HepG2 (cell line): ENCODE results near the gene EHD1. TPM values are rescaled to one million over a fixed set of nuclear protein-coding genes. Genes with fewer than 3 reads are reported as not detected.

Experiments used
- CSRNP2 ChIP-seq: sonication (generic); formaldehyde crosslinking; conservative IDR thresholded peaks from 2 replicates; pipeline ENCODE4 v1.8.0; 2022; ENCODE audit warnings: low read depth, missing genetic modification reagents
- DDIT3 ChIP-seq: sonication (generic); formaldehyde crosslinking; IDR thresholded peaks from 2 replicates; pipeline ENCODE4 v1.4.0; 2020; ENCODE audit warnings: mild to moderate bottlenecking, missing genetic modification reagents
- FOXC1 ChIP-seq: sonication (generic); formaldehyde crosslinking; IDR thresholded peaks from 2 replicates; pipeline ENCODE4 v1.8.0; 2022; ENCODE audit warnings: mild to moderate bottlenecking, missing genetic modification reagents, borderline replicate concordance
- FOXP4 ChIP-seq: sonication (generic); formaldehyde crosslinking; IDR thresholded peaks from 2 replicates; pipeline ENCODE4 v1.4.0; 2020; ENCODE audit warnings: missing genetic modification reagents
- HMGA1 ChIP-seq: sonication (generic); formaldehyde crosslinking; conservative IDR thresholded peaks from 2 replicates; pipeline ENCODE4 v1.4.0; 2020; ENCODE audit warnings: missing genetic modification reagents
- KDM6A ChIP-seq: IDR thresholded peaks from 2 replicates; pipeline ENCODE4 v1.6.1; 2016; ENCODE audit warnings: low read depth
- KMT2B ChIP-seq: IDR thresholded peaks from 2 replicates; pipeline ENCODE4 v1.6.1; 2016; ENCODE audit warnings: missing genetic modification reagents, missing compliant biosample characterization
- NR0B2 ChIP-seq: sonication (generic); formaldehyde crosslinking; IDR thresholded peaks from 2 replicates; pipeline ENCODE4 v1.4.0; 2020; ENCODE audit warnings: mild to moderate bottlenecking, missing genetic modification reagents
- THAP7 ChIP-seq: sonication (generic); formaldehyde crosslinking; IDR thresholded peaks from 2 replicates; pipeline ENCODE4 v1.8.1; 2023; ENCODE audit warnings: mild to moderate bottlenecking, missing genetic modification reagents
- ZBTB25 ChIP-seq: IDR thresholded peaks from 2 replicates; pipeline ENCODE4 v1.6.1; 2018; ENCODE audit warnings: missing genetic modification reagents
- ZNF101 ChIP-seq: sonication (generic); formaldehyde crosslinking; IDR thresholded peaks from 2 replicates; pipeline ENCODE4 v1.4.0; 2020; ENCODE audit warnings: mild to moderate bottlenecking, low read depth, missing genetic modification reagents, borderline replicate concordance
- ZNF704 ChIP-seq: sonication (generic); formaldehyde crosslinking; IDR thresholded peaks from 2 replicates; pipeline ENCODE4 v1.8.1; 2023; ENCODE audit warnings: mild to moderate bottlenecking, inconsistent platforms, moderate library complexity, missing genetic modification reagents, borderline replicate concordance
- ZNF710 ChIP-seq: sonication (generic); formaldehyde crosslinking; IDR thresholded peaks from 2 replicates; pipeline ENCODE4 v1.5.0; 2020; ENCODE audit warnings: mild to moderate bottlenecking, missing genetic modification reagents, borderline replicate concordance
- ZNF772 ChIP-seq: sonication (generic); formaldehyde crosslinking; IDR thresholded peaks from 2 replicates; pipeline ENCODE4 v1.5.0; 2020; ENCODE audit warnings: mild to moderate bottlenecking, missing genetic modification reagents
- ZNF784 ChIP-seq: sonication (generic); formaldehyde crosslinking; IDR thresholded peaks from 2 replicates; pipeline ENCODE4 v1.5.1; 2020; ENCODE audit warnings: missing genetic modification reagents, mild to moderate bottlenecking, borderline replicate concordance
- polyA plus RNA-seq, 8 experiments: library from polyadenylated mRNA; depleted of rRNA in 3 of 8; stranded (reverse) in 7 of 8; unstranded in 1 of 8; fragments of >200 nt; fragmentation: Illumina TruSeq in 4 of 8; extraction: Trizol in 4 of 8; gene quantifications; 2 replicates each; pipeline versions ENCODE4 v1.2.1 to v1.2.3, GENCODE V29; 2011 to 2016; ENCODE audit warnings: low read depth in 4 of 8, missing spikeins in 1 of 8, mixed read lengths in 1 of 8; ENCODE audit not compliant: insufficient read depth in 1 of 8
- total RNA-seq, 5 experiments: library from RNA; depleted of rRNA; stranded (reverse); fragments of >200 nt; fragmentation: Illumina TruSeq; extraction: Trizol; gene quantifications; 2 replicates each; pipeline ENCODE4 v1.2.3, GENCODE V29; 2016; ENCODE audit warnings: low read depth in 1 of 5

The EHD1 gene
- total and polyA plus RNA-seq, 2 of the 13 experiments (the other 11 are each of a cell fraction or from before 2014, with no cell fraction given): 23.6 to 26.6 TPM

- TF ChIP-seq FOXC1 (CRISPR knock-in tag) (peak; percentile 91; the same call in 1 of the 2 replicates), FOXP4 (CRISPR knock-in tag) (no peak), HMGA1 (CRISPR knock-in tag) (no peak), ZNF704 (CRISPR knock-in tag) (no peak), DDIT3 (CRISPR knock-in tag) (no peak), KMT2B (CRISPR knock-in tag) (0 out of 2 replicates have a peak, but pooled peaks have one; percentile 8), ZBTB25 (CRISPR knock-in tag) (no peak), KDM6A (0 out of 2 replicates have a peak, but pooled peaks have one; percentile 16), ZNF101 (CRISPR knock-in tag) (no peak), ZNF710 (CRISPR knock-in tag) (0 out of 2 replicates have a peak, but pooled peaks have one; percentile 17), THAP7 (CRISPR knock-in tag) (no peak), CSRNP2 (no peak), ZNF784 (CRISPR knock-in tag) (peak; percentile 53; the same call in 1 of the 2 replicates), NR0B2 (CRISPR knock-in tag) (no peak), ZNF772 (peak; percentile 69; the same call in 1 of the 2 replicates)
Observed at GRCh38 chr11:64916775-64917662, 38.6 kb upstream of the EHD1 start, which contains the start of gene ATG2A (continued).
